Measurements from ENCODE around the gene GTF3C1. TPM values are rescaled to one million over a fixed set of nuclear protein-coding genes. Genes with fewer than 3 reads are reported as not detected.

The GTF3C1 gene
- total RNA-seq, 6 donors from 2014 or later = 58.3 to 138 (median 73.3) TPM

DNA sequence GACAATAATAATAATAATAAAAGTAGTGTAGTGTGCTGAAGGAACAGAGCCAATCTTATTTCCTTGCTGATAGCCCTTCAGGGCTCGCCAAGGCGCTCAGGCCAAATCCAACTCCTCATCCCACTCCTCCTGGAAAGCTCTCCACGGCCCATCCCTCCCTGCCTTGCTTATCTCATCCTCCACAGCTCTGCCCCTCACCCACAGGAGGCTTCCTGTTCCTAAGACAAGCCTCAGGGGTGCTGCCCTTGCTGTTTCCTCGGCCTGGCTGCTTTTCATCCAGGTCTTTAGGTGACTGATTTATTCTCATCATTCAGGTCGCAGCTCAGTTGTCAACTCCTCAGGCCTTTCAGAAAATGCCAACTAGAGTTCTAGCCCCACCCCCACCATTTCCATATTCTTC lies 11.2 kb downstream of the GTF3C1 start:
- H3K27ac ChIP-seq = peak overlapping the region in 1 of 4 donors; percentile 42
- peaks cover 39 to 94% (median 77%) of the 10 kb centered on the region in 4 donors for H3K36me3 ChIP-seq
- ATAC-seq (ENCODE audit: low FRiP score in 2 of 2) = peak in 1 of 2 donors; percentile 57
- no peak for DNase-seq
- WGBS, 2 donors = 49 to 61% methylated on average over 5 of the region's 5 CpGs
- H3K4me3 ChIP-seq = no peak overlapping the region
- H3K4me1 ChIP-seq = peaks cover 0 to 3% (median 0%) of the 10 kb centered on the region in 4 donors
- no peaks in the 10 kb centered on the region for H3K9me3 ChIP-seq
- no peak for TF ChIP-seq EP300 (IDR thresholded peaks at IDR 0.05)
- TF ChIP-seq, protein P1, sequence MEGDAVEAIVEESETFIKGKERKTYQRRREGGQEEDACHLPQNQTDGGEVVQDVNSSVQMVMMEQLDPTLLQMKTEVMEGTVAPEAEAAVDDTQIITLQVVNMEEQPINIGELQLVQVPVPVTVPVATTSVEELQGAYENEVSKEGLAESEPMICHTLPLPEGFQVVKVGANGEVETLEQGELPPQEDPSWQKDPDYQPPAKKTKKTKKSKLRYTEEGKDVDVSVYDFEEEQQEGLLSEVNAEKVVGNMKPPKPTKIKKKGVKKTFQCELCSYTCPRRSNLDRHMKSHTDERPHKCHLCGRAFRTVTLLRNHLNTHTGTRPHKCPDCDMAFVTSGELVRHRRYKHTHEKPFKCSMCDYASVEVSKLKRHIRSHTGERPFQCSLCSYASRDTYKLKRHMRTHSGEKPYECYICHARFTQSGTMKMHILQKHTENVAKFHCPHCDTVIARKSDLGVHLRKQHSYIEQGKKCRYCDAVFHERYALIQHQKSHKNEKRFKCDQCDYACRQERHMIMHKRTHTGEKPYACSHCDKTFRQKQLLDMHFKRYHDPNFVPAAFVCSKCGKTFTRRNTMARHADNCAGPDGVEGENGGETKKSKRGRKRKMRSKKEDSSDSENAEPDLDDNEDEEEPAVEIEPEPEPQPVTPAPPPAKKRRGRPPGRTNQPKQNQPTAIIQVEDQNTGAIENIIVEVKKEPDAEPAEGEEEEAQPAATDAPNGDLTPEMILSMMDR (IDR thresholded peaks at IDR 0.05) = no peak
- no peak for TF ChIP-seq POLR2AphosphoS5 (IDR thresholded peaks at IDR 0.05)
- no peak for TF ChIP-seq POLR2A (IDR thresholded peaks at IDR 0.05)
- H3K27me3 ChIP-seq = no peaks in the 10 kb centered on the region

DNA sequence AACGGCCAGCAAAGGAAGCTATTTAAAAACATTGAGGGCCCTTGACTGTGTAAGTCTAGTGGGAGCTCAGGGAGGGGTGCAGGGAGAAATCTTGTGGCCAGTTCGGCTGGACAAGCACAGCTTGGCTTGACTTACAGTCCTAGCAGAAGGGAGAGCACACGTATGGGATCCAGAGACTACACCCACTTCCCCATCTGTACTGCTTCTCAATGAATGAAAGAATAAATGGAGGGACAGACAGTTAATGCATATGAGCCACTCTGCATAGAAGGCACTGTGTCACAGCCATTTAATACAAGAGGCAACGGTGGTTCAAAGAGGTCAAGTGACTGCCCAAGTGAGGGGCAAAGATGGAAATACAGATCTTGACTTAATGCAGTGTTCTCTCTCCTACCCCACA lies 15.5 kb downstream of the GTF3C1 start:
- no peaks in the 10 kb centered on the region for H3K9me3 ChIP-seq
- H3K27ac ChIP-seq = no peak overlapping the region
- no peak for DNase-seq
- 84 to 92% methylated on average over 4 of the region's 4 CpGs for WGBS, 2 donors
- peaks cover 0 to 3% (median 0%) of the 10 kb centered on the region in 4 donors for H3K4me1 ChIP-seq
- no peak overlapping the region for H3K4me3 ChIP-seq
- H3K36me3 ChIP-seq = peaks cover 26 to 94% (median 75%) of the 10 kb centered on the region in 4 donors
- TF ChIP-seq EP300 (IDR thresholded peaks at IDR 0.05) = no peak
- no peak for TF ChIP-seq POLR2A (IDR thresholded peaks at IDR 0.05)
- TF ChIP-seq POLR2AphosphoS5 (IDR thresholded peaks at IDR 0.05) = no peak
- TF ChIP-seq, protein P1 (IDR thresholded peaks at IDR 0.05) = no peak
- H3K27me3 ChIP-seq = no peaks in the 10 kb centered on the region
- ATAC-seq (ENCODE audit: low FRiP score in 2 of 2) = no peak

DNA sequence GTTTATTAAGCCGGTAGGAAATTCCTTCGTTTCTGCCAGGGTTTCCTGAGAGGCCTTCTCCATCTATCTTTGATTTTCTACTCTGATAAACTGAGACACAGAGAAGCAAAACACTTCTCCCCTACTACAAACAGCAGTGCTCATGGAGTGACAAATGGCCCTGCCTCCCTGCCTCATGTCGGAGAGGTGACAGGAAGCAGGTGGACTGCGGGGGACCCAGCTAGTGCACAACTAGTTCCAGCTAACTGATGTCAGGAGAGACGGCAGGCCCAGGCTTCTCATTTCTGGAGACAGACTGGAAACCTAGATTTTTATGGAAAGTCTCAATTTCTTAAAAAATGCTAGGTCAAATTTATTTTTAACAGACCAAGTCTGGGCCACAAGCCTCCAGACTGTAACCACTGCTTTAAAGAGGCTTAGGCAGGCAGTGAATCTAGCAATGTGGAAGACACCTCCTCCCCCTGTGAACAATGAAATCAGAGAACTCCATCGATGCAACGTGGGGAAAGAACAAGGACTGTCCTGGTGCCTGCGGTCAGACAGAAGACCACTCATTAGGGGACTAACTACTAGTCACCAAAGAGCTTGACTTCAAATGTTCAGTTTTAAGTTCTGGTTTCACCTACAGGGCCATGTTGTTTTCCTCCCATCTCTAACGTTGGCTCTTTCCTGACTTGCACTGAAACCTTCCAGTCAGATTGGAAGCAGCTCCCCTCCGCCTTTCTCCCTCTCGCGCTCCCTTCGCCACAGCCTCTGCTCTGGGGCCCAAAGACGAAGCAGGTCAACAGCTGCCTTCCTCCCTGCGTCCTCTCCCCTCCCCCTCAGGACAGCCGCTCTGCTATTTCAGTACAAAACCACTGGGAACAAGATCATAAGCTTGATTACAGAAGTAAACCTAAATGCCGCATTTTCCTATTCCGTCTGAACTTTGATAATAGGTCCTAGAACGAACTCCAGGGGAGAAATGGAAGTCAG lies 17.6 kb downstream of the GTF3C1 start:
- DNase-seq = no peak
- no peak for ATAC-seq (ENCODE audit: low FRiP score in 2 of 2)
- Histone ChIP-seq H3K36me3 (peaks cover 30 to 99% (median 85%) of the 10 kb centered on the region in 4 donors), H3K4me3 (no peak overlapping the region), H3K9me3 (no peaks in the 10 kb centered on the region), H3K4me1 (no peaks in the 10 kb centered on the region), H3K27ac (no peak overlapping the region), H3K27me3 (no peaks in the 10 kb centered on the region)
- TF ChIP-seq POLR2AphosphoS5 (IDR thresholded peaks at IDR 0.05) (no peak), EP300 (IDR thresholded peaks at IDR 0.05) (no peak), POLR2A (IDR thresholded peaks at IDR 0.05) (no peak)
- TF ChIP-seq, protein P1 (IDR thresholded peaks at IDR 0.05) = no peak
- 62 to 63% methylated on average over 19 of the region's 19 CpGs for WGBS, 2 donors

DNA sequence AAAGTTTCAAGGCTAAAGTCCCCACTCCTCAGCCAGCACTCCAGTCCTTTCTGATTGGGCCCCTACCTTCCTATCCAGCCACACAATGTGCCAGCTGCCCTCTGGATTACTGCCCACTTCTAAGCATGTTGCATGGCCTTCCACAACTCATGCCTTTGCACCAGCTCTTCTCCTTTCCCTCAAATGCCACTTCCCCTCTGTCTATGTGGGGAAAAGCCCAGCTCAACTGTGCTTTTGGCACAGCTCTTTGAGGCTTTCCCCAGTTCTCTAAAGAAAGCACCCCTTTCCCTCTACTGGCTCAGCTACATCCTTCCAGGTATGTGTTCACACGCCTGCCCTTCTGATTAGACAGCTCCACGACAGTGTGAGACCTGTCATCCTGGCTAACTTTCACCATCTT lies 18.5 kb downstream of the GTF3C1 start:
- no peaks in the 10 kb centered on the region for H3K9me3 ChIP-seq
- H3K4me3 ChIP-seq = no peak overlapping the region
- 72 to 93% methylated on average over 2 of the region's 2 CpGs for WGBS, 2 donors
- ATAC-seq (ENCODE audit: low FRiP score in 2 of 2) (peak in 1 of 2 donors; percentile 12), DNase-seq (no peak)
- H3K27ac ChIP-seq = no peak overlapping the region
- H3K4me1 ChIP-seq = no peaks in the 10 kb centered on the region
- no peaks in the 10 kb centered on the region for H3K27me3 ChIP-seq
- peaks cover 26 to 99% (median 86%) of the 10 kb centered on the region in 4 donors for H3K36me3 ChIP-seq
- TF ChIP-seq POLR2AphosphoS5 (IDR thresholded peaks at IDR 0.05) (no peak), EP300 (IDR thresholded peaks at IDR 0.05) (no peak), POLR2A (IDR thresholded peaks at IDR 0.05) (no peak)
- TF ChIP-seq, protein P1 (IDR thresholded peaks at IDR 0.05) = no peak
